Heart left ventricle (tissue), 16 donors: ENCODE measurements around the gene HNRNPC. TPM values are rescaled to one million over a fixed set of nuclear protein-coding genes. Genes with fewer than 3 reads are reported as not detected.

Source experiments
- ATAC-seq, 4 donors: fragments of 200-7000 bp; cut with Tn5 transposase; one replicate each; pipeline ENCODE4 v1.9.1; 2020 to 2022; ENCODE audit warnings: moderate library complexity in 4 of 4, mild to moderate bottlenecking in 3 of 4, moderate number of reproducible peaks in 1 of 4
- DNase-seq, 5 donors: peaks; one replicate each; pipeline ENCODE4 v3.0.0-alpha.2; 2020
- H3K27ac ChIP-seq, 12 donors: fragments of 200-600 bp; sonication (generic) in 4 of 12; one replicate each; pipeline versions ENCODE4 v1.5.0 to v1.8.0; 2016 to 2022; ENCODE audit warnings: mild to moderate bottlenecking in 2 of 12
- H3K27me3 ChIP-seq, 9 donors: fragments of 200-600 bp; sonication (generic) in 2 of 9; one replicate each; pipeline versions ENCODE4 v1.5.1 to v1.8.0; 2016 to 2022; ENCODE audit warnings: mild to moderate bottlenecking in 3 of 9
- H3K36me3 ChIP-seq, 9 donors: fragments of 200-600 bp; sonication (generic) in 2 of 9; one replicate each; pipeline versions ENCODE4 v1.5.0 to v1.8.0; 2018 to 2022; ENCODE audit warnings: mild to moderate bottlenecking in 2 of 9
- H3K4me1 ChIP-seq, 12 donors: fragments of 200-600 bp; sonication (generic) in 4 of 12; one replicate each; pipeline versions ENCODE4 v1.5.0 to v1.8.0; 2016 to 2022; ENCODE audit warnings: mild to moderate bottlenecking in 3 of 12
- H3K4me3 ChIP-seq, 12 donors: fragments of 200-600 bp; sonication (generic) in 4 of 12; one replicate each; pipeline versions ENCODE4 v1.5.0 to v1.8.0; 2017 to 2022; ENCODE audit warnings: mild to moderate bottlenecking in 9 of 12, moderate library complexity in 4 of 12
- H3K9me3 ChIP-seq, 12 donors: fragments of 200-600 bp; sonication (generic) in 4 of 12; one replicate each; pipeline versions ENCODE4 v1.5.0 to v1.8.0; 2016 to 2022; ENCODE audit warnings: mild to moderate bottlenecking in 1 of 12
- POLR2A ChIP-seq, 2 donors: fragments of 450-650 bp; IDR thresholded peaks; one replicate each; pipeline ENCODE4 v1.6.1; 2017; ENCODE audit warnings: antibody characterized with exemption in 2 of 2, mild to moderate bottlenecking in 2 of 2, moderate library complexity in 2 of 2
- WGBS, 4 donors: extraction: QIAGEN DNeasy Blood & Tissue Kit in 2 of 4; methylation state at CpG; one replicate each; pipeline versions ENCODE4 v1.1.5 to v1.1.7; 2013 to 2018; 5-methylcytosine and 5-hydroxymethylcytosine counted together
- intact Hi-C, 10 donors: fragments of 100-400 bp; cut with DNase I; formaldehyde crosslinking; loops; one replicate each; pipeline versions ENCODE4 v1.11.1 to v1.14.2; 2022
- polyA plus RNA-seq, 2 donors: library from polyadenylated mRNA; stranded (reverse); fragments of 200-250 nt; gene quantifications; one replicate each; pipeline ENCODE4 v1.2.3, GENCODE V29; 2013
- total RNA-seq, 9 donors: library from RNA; depleted of rRNA in 2 of 9; stranded (reverse); fragments of >200 nt in 2 of 9; fragmentation: NEBNext Ultra II Directional in 3 of 9; extraction: Animal tissue kit (Norgen Biotek cat#: 25700) in 3 of 9; gene quantifications; one replicate each; pipeline versions ENCODE4 v1.1.0 to v1.2.4, GENCODE V29; 2016 to 2023
- TF ChIP-seq, protein P1 (sequence below), 12 donors: fragments of 200-600 bp; sonication (generic) in 4 of 12; IDR thresholded peaks; one replicate each; pipeline versions ENCODE4 v1.5.0 to v1.8.0; 2018 to 2022; ENCODE audit warnings: antibody characterized with exemption in 12 of 12, mild to moderate bottlenecking in 5 of 12
- donor health status: ischemic (EF 13 %, LVEDD 7.1; RV severe dilation, severe dysfunction).
- donor health status: healthy with polysubstance abuse.
- donor health status: DM: no; HTN: yes; CAD: no.
- donor health status: DM: no; HTN: no; CAD: no.
- donor health status: ischemic (EF 25% LVEDD 6.9; RV normal size, moderate dysfunction).
- donor health status: ischemic (EF 25% LVEDD 5.7; RV mildly dilated, moderate dysfunction).
- donor health status: healthy.
- donor health status: DM: yes; HTN: yes; CAD: no.
- donor health status: ischemic (EF 35%, LVEDD 5.7; RV mildly dilated, moderate dysfunction).
- donor health status: nonischemic (EF 11% LVEDD 7.7; RV severe dilation, severe dysfunction).
- donor health status: DM: yes; HTN: yes; CAD: no.
- donor health status: PGD.
- donor health status: ischemic (EF 29% LVEDD 5.4; RV normal size, mild dysfunction).
- donor health status: nonischemic (EF 23%, LVEDD 6.1; RV moderate dilation, normal function).

HNRNPC gene
- total and polyA plus RNA-seq, 11 donors, result 201 to 389 (median 255) TPM

DNA sequence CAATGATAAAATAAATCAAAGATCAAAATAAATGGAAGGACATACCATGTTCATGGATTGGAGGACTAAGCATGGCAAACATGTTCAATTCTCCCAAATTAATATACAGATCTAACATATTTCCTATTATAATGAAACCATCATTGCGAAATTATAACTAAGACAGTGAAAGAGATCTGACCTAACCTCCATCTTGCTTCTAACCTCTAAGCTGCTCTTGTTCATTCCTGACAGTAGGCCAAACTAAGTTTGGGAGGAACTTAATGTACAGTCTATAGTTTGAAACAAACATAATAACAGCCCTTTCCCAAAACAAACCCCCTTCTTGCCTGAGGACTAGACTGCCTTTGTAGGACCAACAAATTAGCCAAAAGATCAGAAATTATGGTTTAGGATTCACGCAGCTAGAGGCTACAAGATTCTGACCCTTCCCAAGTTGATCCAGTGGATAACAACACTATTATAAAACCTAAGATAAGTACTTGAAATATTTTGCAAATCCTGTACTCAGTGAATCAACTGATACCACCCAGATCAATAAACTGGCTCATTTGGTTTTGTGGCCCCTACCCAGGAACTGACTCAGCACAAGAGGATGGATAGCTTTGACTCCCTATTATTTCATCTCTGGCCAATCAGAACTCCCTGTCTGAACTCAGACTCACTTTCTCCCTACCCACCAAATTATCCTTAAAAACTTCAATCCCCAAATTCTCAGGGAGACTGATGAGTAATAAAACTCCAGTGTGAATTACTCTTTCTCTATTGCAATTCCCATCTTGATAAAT lies 71.6 kb downstream of the HNRNPC start:
- 93 to 96% (median 95%) methylated on average over 2 of the region's 2 CpGs for WGBS, 4 donors

DNA sequence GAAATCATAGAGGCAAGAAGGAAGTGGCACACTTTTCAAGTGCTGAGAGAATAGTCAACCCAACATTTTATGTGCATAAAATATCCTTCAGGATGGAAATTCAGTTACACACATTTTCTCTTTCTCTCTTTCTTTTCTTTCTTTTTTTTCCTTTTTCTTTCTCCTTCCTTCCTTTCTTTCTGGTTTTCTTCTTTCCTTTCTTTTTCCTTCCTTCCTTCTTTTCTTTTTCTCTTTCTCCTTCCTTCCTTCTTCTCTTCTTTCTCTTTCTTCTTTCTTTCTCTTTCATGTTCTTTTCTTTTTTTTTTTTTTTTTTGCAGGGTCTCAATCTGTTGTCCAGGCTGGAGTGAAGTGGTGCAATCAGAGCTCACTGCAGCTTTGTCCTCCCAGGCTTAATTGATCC lies 74.6 kb downstream of the HNRNPC start:
- no peak for DNase-seq
- intact Hi-C loops, result no loop called here

More for the DNA sequence above, 71.6 kb downstream of the HNRNPC start:
- TF ChIP-seq POLR2A (IDR thresholded peaks at IDR 0.05), result no peak
- TF ChIP-seq, protein P1, sequence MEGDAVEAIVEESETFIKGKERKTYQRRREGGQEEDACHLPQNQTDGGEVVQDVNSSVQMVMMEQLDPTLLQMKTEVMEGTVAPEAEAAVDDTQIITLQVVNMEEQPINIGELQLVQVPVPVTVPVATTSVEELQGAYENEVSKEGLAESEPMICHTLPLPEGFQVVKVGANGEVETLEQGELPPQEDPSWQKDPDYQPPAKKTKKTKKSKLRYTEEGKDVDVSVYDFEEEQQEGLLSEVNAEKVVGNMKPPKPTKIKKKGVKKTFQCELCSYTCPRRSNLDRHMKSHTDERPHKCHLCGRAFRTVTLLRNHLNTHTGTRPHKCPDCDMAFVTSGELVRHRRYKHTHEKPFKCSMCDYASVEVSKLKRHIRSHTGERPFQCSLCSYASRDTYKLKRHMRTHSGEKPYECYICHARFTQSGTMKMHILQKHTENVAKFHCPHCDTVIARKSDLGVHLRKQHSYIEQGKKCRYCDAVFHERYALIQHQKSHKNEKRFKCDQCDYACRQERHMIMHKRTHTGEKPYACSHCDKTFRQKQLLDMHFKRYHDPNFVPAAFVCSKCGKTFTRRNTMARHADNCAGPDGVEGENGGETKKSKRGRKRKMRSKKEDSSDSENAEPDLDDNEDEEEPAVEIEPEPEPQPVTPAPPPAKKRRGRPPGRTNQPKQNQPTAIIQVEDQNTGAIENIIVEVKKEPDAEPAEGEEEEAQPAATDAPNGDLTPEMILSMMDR (IDR thresholded peaks at IDR 0.05), result no peak
- Histone ChIP-seq H3K36me3 (peaks cover 0 to 5% (median 0%) of the 10 kb centered on the region in 9 donors), H3K4me1 (peaks cover 0 to 1% (median 0%) of the 10 kb centered on the region in 12 donors), H3K27ac (no peak overlapping the region), H3K4me3 (no peak overlapping the region), H3K27me3 (no peaks in the 10 kb centered on the region), H3K9me3 (peaks cover 0 to 11% (median 3%) of the 10 kb centered on the region in 12 donors)
- no peak for DNase-seq
- no peak for ATAC-seq
- intact Hi-C loops, result no loop called here

DNA sequence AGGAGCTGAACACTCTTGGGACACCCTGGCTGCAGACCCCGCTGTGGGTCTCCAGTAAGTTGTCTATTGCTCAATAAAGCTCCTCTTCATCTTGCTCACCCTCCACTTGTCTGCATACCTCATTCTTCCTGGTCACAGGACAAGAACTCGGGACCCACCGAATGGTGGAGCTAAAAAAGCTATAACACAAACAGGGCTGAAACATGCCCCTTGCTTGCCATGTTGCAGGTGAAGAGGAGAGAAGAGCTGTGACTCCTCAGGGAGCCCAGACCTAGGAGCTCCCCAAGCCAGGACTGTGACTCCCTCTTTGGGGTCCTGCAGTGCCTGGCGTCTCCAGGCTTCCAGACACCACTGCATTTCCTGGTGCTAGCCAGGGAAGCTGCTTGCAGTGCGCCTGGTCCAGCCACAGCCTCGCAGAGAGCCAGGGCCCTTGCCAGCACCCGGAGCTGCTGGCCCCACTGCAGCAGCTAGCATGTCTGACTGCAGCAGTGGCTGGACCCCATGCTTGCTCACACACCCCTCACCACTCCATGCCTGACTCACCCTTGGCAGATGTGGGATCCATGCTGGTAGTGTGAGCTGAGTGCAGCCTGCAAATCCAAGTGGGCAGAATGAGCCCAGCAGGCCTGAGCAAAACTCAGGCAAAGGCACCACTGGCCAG lies 76.2 kb downstream of the HNRNPC start:
- Histone ChIP-seq H3K4me1 (peaks cover 0 to 13% (median 0%) of the 10 kb centered on the region in 12 donors), H3K4me3 (no peak overlapping the region), H3K27ac (no peak overlapping the region), H3K9me3 (peaks cover 0 to 11% (median 3%) of the 10 kb centered on the region in 12 donors), H3K36me3 (no peaks in the 10 kb centered on the region), H3K27me3 (no peaks in the 10 kb centered on the region)
- ATAC-seq (peak in 1 of 4 donors; percentile 16), DNase-seq (no peak)
- TF ChIP-seq, protein P1 (IDR thresholded peaks at IDR 0.05), result no peak
- no peak for TF ChIP-seq POLR2A (IDR thresholded peaks at IDR 0.05)
- intact Hi-C loops, result no loop called here
- WGBS, 4 donors, result 83 to 87% (median 87%) methylated on average over 4 to 7 of the region's 7 CpGs

More for the DNA sequence above, 74.6 kb downstream of the HNRNPC start:
- H3K27ac ChIP-seq, result no peak overlapping the region
- TF ChIP-seq, protein P1 (IDR thresholded peaks at IDR 0.05), result no peak
- no peak for TF ChIP-seq POLR2A (IDR thresholded peaks at IDR 0.05)
- H3K9me3 ChIP-seq, result peaks cover 0 to 11% (median 3%) of the 10 kb centered on the region in 12 donors
- H3K27me3 ChIP-seq, result no peaks in the 10 kb centered on the region
- H3K4me3 ChIP-seq, result no peak overlapping the region
- no peak for ATAC-seq
- peaks cover 0 to 13% (median 0%) of the 10 kb centered on the region in 12 donors for H3K4me1 ChIP-seq
- no peaks in the 10 kb centered on the region for H3K36me3 ChIP-seq

DNA sequence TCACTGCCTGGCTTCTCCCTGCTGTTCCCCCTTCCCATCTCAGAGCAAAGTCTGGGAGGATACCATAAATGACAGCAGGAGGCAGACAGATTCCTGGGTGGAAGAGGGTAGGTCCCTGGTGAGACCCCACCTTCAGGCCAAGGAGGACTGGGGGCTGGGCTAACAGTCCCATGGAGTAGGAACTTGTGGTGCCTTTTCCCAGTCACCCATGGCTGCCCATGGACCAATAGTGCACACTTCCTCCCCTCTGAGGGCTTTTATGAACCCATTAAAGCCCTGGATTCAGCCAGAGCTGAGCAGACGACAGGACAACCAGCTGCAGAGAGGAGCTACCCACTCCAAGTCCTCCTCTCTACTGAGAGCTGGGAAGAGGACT lies 76.8 kb downstream of the HNRNPC start:
- intact Hi-C loops, result no loop called here
- H3K4me3 ChIP-seq, result peak overlapping the region in 9 of 12 donors; percentile 31 to 51 (median 45)
- no peaks in the 10 kb centered on the region for H3K36me3 ChIP-seq
- no peak for TF ChIP-seq POLR2A (IDR thresholded peaks at IDR 0.05)
- TF ChIP-seq, protein P1 (IDR thresholded peaks at IDR 0.05), result no peak
- peaks cover 0 to 8% (median 3%) of the 10 kb centered on the region in 12 donors for H3K9me3 ChIP-seq
- DNase-seq (no peak), ATAC-seq (no peak)
- WGBS, 4 donors, result 17 to 39% (median 32%) methylated on average over 1 of the region's 1 CpG
- H3K27ac ChIP-seq, result no peak overlapping the region
- peaks cover 0 to 13% (median 0%) of the 10 kb centered on the region in 12 donors for H3K4me1 ChIP-seq
- H3K27me3 ChIP-seq, result no peaks in the 10 kb centered on the region
